GM21737 (cell line): ENCODE measurements around the gene EARS2.
"Not testable (repeated sequence)": the region's sequence is repeated elsewhere in the genome, so short reads cannot be mapped to it uniquely, and the experiment has no call there.

Experiments
- ATAC-seq: cut with Tn5 transposase; IDR thresholded peaks from one replicate; pipeline ENCODE4 v1.9.1; 2021; ENCODE audit warnings: mild to moderate bottlenecking, moderate library complexity; ENCODE audit not compliant: unreplicated experiment

Gene EARS2

DNA sequence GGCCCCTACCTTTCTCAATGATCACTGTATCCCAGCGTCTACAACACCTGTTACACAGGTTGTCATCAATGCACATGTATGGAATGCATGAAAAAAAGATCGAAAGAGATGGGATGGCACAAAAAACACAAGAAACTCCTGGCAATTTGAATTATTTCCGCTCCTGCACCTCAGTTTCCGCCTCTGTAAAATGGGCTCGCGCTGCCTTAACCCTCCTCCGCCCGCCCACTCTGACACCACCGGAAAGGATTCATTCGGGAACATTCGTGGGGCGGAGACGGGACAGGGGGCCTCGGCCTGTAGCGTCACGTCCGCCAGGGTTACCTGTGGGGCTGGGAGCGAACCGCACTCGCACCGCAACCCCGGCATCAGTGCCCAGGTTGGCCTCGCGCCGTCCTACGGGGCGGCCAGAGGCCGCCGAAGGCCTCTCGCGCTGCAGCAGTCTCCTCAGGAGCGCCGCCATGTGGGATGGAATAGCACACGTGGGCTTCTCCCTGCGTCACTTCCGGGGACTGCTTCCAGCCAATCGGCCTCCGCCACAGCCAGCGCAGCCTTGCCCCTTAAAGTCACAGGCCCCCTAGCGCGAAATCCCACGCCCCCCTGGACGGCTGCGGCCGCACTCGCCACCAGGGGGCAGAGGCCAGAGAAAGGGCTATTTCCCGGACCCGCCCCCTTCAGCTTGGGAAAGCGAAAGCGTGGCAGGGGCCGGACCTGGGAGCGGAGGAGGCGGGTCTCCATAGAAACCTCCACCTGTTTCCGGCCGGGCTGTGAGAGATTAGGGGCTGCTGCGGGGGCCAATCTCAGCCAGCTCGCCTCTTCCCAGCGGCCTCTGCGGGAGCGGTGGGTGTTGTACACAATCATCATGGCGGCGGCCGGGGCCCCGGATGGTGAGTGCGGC is at the start of gene EARS2, which contains the start of gene UBFD1:
EARS2 (minus strand) TSS at position 470 of the 898 bp plus-strand sequence; CDS start at position 463, 7 bp downstream.
UBFD1 (plus strand) TSS at position 847 of the 898 bp plus-strand sequence; CDS start at position 863, 16 bp downstream.
- peak; percentile 85 for ATAC-seq

DNA sequence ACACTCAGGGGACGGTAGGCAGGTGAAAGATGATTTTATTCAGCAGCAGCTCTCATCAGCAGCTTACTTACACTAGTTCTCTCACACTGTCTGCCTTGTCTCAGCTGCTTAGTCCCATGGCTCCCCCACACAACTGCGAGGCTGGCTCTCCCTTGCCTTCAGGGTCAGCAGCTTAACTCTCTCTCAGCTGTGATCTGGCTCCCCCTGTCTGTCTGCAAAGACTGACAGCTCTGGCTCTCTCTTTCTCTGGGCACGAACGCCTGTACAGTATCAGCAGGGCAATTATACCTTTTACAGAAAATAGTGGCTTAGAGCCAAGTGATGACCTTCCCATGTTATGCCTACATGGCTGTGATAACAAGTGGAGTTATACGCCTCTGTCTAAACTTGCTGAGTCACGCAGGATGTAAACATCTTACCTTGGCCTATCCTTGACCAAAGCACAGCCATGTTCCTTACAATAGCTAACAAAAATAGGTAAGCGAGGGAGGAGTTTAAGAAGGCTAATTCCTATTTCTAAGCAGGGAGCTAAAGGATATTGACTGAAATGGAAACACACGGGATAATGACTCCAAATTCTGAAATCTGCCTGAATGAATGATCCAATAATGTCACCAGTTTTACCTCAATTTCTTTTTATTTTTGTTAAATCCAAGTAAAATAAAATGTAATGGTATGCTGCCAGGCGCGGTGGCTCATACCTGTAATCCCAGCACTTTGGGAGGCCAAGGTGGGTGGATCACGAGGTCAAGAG is 40.0 kb upstream of the EARS2 start:
- ATAC-seq = no peak

DNA sequence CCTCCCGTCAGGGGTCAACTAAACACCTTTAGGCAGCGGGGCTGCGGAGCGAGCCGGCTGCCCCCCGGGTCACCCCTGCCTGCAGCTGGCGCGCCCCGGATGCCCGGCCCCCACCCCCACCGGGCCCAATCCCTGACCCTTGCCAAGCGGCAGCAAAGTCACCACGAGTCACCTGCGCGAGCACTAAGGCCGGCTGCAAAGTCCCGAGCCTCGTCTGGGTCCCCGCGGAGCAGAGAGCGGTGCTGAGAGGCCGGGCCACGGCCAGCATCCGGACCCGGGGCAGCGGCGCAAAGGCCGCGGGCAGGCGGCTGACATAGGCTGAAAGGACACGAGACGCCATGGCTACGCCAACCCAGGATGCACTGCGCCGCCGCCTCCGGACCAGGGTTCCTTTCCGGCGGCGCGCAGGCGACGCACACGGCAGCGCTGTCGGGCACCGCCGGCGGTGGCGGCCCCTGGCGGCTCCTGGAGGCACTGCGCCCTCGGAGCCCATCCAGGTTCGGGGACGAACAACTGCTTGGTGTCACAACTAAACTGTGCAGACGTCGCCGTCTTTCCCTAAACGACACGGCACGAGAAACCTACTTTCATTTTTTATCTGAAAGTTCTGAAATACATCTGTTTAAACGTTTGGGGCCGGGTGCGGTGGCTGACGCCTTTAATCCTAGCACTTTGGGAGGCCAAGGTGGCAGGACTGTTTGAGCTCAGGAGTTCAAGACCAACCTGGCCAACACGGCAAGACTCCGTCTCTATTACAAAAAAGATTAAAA is 39.0 kb upstream of the EARS2 start, which contains the start of gene NDUFAB1:
NDUFAB1 (minus strand) TSS at position 366 of the 770 bp plus-strand sequence; CDS start at position 340, 26 bp downstream.
- ATAC-seq = peak; percentile 94

DNA sequence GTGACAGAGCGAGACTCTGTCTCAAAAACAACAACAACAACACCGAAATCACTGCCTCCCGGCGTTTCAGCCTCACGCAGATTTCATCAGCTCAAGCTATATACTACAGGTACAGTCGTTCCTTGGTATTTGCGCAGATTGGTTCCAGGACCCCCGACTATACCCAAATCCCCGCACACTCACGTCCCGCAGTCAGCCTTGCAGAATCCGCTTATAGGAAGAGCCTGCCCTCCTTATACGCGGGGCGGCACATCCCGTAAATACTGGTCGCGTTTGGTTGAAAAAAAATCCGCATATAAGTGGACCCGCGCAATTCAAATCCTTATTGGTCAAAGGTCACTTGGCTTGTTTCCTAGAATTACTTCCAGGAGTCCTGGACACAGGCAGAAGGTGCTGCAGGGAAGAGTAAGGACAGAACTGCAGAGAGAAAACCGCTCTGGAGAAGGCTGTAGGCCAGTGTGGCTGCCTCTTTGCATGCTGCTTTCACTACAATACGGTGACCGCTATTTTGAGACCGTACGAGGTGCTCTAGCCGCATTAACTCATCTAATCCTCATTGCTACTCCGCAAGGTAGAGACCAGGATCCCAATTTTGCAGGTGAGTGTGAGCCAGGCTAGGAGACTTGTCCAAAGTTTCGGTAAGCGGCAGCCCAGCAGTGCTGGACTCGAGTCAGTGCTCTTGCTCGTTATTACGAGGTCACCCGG is 38.2 kb upstream of the EARS2 start:
- peak; percentile 3 for ATAC-seq

DNA sequence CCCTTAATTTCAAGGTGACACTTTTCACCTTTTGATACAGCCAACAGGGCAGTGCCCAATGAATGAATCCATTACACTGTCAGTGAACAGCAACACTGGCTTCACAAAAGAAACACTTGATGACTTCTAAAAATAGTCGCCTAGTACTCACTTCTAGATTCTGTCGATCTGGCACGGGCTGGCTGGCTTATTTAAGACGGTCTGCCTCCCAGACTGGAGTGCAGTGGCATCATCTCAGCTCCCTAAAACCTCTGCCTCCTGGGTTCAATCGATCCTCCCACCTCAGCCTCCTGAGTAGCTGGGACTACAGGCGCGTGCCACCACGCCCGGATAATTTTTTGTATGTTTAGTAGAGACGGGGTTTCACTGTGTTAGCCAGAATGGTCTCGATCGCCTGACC is 37.0 kb upstream of the EARS2 start:
- no peak for ATAC-seq

DNA sequence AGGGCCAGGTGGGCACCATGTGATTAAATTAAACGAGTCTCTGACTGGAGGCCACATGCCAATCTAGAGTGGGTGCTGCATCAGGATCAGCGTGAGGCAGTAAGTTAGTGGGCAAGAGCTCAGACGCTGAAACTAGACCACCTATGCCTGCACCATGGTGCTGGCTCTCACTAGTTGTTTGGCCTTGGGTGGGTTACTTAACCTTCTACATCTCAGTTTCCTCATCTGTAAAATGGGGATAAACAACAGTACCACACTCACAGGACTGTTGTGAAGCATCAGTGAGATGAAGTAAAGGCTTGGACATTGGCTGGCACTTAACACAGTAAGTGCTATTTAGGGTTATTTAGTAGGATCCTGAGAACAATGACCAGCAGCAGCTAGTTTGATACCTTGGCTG is 33.0 kb upstream of the EARS2 start:
- no peak for ATAC-seq

DNA sequence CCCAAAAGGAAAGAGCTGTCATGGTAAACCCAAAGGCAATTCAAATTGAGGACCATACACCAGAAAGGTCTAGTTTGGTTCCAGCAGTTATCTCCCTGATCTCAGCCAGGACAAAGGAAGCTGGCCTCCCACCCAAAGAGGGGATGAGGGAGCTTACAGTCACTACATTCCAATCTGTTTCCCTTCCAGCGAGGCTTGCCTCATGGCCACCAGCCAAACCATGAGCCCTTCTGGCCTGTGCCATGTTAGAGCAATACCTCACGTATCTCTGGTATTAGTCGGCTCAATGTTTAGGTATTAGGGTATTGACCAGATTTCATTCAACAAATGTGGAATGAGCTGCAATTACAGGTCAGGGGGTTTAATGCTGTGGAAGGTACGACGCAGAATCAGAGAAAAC is 30.6 kb upstream of the EARS2 start:
- no peak for ATAC-seq

DNA sequence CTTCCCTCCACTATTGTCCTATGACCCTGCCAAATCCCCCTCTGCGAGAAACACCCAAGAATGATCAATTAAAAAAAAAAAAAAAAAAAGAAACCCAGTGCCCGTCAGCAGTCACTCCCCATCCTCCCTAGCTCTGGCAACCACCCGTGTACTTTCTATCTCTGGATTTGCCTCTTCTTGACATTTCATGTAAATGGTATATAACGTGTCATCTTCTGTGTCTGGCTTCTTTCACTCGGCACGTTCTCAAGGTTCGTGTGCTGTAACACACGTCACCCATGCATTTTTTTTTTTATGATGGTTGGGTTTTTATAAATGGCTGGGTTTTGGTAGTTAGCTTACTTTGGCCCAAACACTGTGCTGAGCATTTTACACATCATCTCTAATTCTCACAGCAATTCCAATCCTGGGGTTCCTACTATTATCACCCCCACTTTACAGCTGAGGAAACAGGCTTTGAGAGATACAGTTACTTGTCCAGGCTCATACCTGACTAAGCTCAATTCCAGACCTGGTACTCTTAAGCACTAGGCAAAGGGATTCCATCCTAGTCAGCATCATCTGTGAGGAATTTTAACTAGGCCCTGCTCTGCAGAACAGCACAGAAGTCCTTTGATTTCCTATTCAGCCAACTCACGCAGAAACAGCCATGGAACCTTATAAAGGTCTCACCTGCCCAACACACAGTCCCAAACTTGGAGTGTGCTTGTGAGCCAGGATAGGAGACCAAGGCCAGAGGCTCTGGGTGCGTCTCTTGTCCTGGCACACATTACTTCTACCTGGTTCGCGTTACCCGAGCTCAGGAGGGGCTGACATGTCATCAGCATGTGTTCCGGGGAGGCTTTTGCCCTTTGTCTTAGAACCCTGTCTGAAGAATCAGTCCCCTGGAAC is 27.3 kb upstream of the EARS2 start:
- no peak for ATAC-seq

DNA sequence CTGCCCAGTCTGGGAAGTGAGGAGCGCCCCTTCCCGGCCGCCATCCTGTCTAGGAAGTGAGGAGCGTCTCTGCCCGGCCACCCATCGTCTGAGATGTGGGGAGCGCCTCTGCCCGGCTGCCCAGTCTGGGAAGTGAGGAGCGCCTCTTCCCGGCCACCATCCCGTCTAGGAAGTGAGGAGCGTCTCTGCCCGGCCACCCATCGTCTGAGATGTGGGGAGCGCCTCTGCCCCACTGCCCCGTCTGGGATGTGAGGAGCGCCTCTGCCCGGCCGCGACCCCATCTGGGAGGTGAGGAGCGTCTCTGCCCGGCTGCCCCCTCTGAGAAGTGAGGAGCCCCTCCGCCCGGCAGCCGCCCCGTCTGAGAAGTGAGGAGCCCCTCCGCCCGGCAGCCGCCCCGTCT is 26.1 kb upstream of the EARS2 start:
- not testable (repeated sequence) for ATAC-seq

DNA sequence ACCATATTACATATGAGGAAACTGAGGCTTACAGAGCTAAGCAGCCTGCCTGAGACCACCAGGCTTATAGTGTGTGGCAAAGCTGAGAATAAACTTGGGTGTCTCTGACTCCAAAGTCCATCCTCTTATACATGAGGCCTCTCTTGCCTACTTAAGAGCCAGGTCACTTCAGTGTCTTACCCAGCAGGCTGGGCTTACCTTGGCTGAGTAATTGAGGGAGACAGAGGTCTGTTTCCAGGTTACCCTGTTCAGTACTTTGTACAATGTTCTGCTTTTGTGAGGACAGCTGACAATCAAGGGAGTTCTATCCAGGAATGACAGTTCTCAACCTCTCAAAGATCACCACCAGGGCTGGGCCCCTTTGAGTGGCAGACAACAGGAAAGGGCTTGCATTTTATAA is 24.6 kb upstream of the EARS2 start:
- ATAC-seq = no peak

DNA sequence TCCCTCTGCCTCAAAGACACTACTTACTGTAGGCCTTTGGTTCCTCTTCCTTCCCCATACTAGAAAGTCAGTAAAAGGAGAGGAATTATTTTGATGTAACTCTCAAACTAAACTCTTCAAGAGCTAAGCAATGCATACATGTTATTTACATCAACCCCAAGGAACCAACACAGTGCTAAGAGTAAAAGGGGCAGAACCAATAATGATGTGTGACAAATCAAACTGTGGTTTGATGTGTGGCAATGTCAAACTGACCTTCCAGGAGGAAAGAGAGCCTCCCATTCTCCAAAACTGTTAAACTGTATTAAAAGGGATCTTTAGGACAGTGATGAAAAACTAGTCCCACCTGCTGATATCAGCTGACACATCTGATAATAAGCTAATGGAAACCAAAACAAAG is 23.2 kb upstream of the EARS2 start:
- ATAC-seq = no peak

DNA sequence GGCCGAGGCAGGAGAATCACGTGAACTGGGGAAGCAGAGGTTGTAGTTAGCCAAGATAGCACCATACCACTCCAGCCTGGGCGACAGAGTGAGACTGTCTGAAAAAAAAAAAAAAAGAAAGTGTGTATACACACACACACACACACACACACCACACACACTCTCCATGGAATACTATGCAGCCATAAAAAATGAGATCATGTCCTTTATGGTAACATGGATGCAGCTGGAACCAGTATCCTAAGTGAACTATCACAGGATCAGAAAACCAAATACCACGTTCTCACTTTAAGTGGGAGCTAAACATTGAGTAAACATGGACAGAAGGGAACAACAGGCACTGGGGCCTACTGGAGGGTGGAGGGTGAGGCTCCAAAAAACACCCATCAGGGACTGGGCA is 22.2 kb upstream of the EARS2 start:
- no peak for ATAC-seq

DNA sequence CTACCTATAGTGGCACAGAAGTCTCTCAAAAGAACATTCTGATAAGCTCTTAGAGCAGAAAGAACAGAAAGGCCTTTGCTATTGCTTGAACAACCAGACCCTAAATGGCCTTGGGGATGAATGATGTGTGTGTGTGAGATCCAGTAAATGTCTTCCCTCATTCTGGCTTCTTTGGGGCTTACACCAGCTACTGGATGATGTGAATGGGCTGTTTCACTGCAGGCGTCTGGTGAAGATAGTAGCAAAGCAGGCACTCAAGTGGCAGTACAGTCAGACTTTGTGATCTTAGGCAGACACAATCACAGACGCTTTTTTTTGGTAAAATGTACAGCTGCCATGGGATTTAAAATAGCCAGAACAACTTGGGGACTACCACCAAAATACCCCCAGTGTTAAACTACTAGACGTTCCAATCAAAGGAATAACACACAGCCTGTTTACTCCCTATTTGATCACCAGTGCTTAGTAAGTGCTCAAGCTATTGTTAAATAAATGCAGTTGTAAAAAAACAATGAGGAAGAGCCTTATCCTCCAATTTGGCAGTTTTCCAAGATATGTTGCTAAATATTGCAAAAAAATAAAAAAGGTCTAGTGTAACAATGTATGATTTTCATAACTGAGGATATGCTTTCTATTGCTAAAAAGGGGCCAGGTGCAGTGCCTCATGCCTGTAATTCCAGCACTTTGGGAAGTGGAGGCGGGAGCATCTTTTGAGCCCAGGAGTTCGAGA is 21.1 kb upstream of the EARS2 start:
- no peak for ATAC-seq

DNA sequence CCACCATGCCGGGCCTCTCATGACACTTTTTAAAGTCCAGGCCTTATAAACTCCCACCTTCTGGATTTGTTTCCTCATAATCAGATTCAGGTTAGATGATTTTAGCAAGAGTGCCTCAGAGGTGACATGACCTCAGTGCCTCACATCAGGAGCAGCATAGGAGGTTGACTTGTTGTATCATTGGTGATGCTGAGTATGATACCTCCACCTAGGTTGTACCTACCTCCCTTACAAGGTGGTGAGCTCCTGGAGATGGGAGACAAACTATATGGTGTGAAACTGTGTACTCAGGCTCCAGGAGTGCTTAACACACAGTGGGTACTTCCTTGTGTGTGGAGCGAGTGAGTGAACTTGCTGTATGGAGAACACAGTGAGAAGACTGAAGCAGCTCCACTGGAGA is 20.3 kb upstream of the EARS2 start:
- ATAC-seq = no peak

DNA sequence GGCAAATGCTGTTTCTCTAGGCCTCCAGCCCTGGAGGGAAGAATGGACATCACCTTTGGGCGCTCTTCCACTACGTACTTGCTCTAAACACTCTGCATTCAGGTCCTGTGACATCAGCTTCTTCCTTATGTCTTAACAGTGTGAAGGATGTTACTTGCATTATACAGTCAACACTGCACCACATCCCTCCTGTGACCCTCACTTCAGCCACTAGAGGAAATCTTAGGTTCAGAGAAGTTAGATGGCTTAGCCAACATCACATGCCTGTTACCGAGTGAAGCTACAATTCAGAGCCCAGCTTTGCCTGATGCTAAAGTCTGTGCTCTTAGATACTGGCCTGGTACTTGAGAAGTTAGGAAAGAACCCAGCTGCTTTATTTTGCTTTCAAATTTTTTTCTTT is 18.7 kb upstream of the EARS2 start:
- no peak for ATAC-seq

DNA sequence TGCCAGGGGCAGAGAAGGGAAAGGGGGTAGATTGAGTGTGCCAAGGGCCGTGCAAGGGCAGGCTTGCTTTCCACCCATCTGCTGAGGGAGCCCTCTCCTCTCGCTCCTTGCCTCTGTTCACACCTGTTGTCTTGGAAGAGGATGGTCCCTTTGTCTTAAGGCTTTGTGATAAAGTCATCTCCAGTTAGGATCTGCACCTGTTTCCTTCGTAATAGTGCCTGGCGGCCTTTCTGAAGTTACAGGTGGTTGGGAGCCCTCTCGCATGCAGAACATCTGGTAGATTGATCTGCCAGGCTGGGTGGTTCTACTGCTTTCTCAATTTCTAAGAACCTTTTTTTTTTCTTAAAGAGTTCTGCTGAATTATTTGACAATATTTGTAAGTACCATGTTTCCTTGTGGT is 16.7 kb upstream of the EARS2 start:
- ATAC-seq = no peak

DNA sequence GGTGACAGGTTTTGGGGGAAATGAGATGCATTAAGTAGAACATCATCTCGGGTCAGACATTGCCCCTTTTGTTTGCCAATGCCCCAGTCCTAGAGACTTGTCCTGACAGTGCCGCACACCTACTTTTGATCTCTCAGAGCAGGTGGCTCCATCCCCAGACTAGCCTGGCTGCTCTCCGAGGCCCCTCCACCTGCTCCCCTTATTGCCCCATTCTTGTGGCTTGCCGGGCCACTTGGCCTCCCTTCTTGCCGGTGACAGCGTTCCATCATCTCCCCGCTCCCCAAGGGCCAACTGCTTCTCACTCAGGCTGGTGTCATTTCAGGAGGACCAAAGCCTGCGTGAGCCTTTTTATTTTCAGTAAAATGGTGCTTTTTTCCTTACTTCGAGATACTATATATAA is 15.2 kb upstream of the EARS2 start:
- no peak for ATAC-seq

DNA sequence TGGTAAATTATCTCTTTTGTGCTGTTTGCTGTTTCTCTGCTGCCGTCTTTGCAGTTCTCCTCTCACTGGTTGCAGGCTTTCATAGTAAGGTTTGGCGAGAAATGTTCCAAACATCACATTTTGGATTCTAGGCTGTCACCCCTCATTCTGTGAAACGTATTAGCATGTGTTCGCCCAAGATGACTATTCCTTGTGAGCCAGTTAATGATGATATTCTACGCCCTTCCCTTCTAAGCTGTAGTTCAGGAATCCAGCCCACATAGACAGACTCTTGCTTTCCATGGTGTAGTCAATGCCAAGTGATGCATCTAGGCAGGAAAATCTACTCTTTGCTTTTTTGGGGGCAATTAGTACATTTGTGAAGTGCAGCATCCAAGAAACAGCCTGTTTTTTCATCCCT is 14.7 kb upstream of the EARS2 start:
- ATAC-seq = no peak
